ENCODE results near the gene SLC7A10.

GRCh38 chr19:33235269-33235995 is 9.8 kb upstream of the SLC7A10 start:
- TF ChIP-seq CTCF (IDR thresholded peaks at IDR 0.05) = peak; percentile 83 to 94 (median 85)
- no peak for TF ChIP-seq EP300 (IDR thresholded peaks at IDR 0.05)
- TF ChIP-seq POLR2A (IDR thresholded peaks at IDR 0.05; ENCODE audit: low read depth) = no peak
- peak in 1 of 2 donors; percentile 10 for TF ChIP-seq POLR2AphosphoS5 (IDR thresholded peaks at IDR 0.05)

Data from esophagus muscularis mucosa (tissue), 4 donors.